Pancreas (tissue), 10 donors: Measurements from ENCODE around the gene CD58. TPM values are rescaled to one million over a fixed set of nuclear protein-coding genes. Genes with fewer than 3 reads are reported as not detected.
"Not testable (repeated sequence)": the region's sequence is repeated elsewhere in the genome, so short reads cannot be mapped to it uniquely, and the experiment has no call there.

ENCODE experiments used
- ATAC-seq, 4 donors: fragments of 200-7000 bp; cut with Tn5 transposase; one replicate each; pipeline versions ENCODE4 v1.8.0 to v1.9.1; 2020; ENCODE audit warnings: mild to moderate bottlenecking in 4 of 4, moderate library complexity in 4 of 4
- DNase-seq, 6 donors: peaks; one replicate each; pipeline ENCODE4 v3.0.0-alpha.2; 2020
- FAIRE-seq: peaks from 2 replicates; lab custom pipeline; 2012; peaks lifted over from hg19 to GRCh38; lab: Jason Lieb, UNC
- H3K27ac ChIP-seq, 4 donors: fragments of 200-600 bp; sonication (generic); 1 replicate in 3 of 4; 2 replicates in 1 of 4; pipeline versions ENCODE4 v1.5.0 to v1.8.0; 2020
- H3K27me3 ChIP-seq, 4 donors: fragments of 200-600 bp; one replicate each; pipeline ENCODE4 v1.8.0; 2021
- H3K36me3 ChIP-seq, 3 donors: fragments of 200-600 bp; sonication (generic) in 1 of 3; one replicate each; pipeline versions ENCODE4 v1.5.0 to v1.8.0; 2020 to 2021
- H3K4me1 ChIP-seq, 3 donors: fragments of 200-600 bp; one replicate each; pipeline ENCODE4 v1.8.0; 2021
- H3K4me3 ChIP-seq, 4 donors: fragments of 200-600 bp; sonication (generic) in 2 of 4; one replicate each; pipeline versions ENCODE4 v1.5.0 to v1.8.0; 2020 to 2021
- H3K9me3 ChIP-seq, 4 donors: fragments of 200-600 bp; one replicate each; pipeline ENCODE4 v1.8.0; 2021
- WGBS, 2 donors: extraction: QIAGEN DNeasy Blood & Tissue Kit; methylation state at CpG; one replicate each; pipeline ENCODE4 v1.1.7; 2013; 5-methylcytosine and 5-hydroxymethylcytosine counted together
- intact Hi-C, 3 donors: fragments of 100-400 bp; cut with DNase I; formaldehyde crosslinking; loops; one replicate each; pipeline versions ENCODE4 v1.11.1 to v1.14.2; 2022
- polyA plus RNA-seq, 2 donors: library from polyadenylated mRNA; stranded (reverse); fragments of 200-250 nt; gene quantifications; one replicate each; pipeline ENCODE4 v1.2.3, GENCODE V29; 2013
- total RNA-seq, 6 donors: library from RNA; stranded (reverse); fragmentation: NEBNext Ultra II Directional in 4 of 6; extraction: Animal tissue kit (Norgen Biotek cat#: 25700) in 4 of 6; gene quantifications; one replicate each; pipeline versions ENCODE4 v1.2.1 to v1.2.4, GENCODE V29; 2021 to 2023
- TF ChIP-seq, protein P1 (sequence below), 4 donors: fragments of 200-600 bp; sonication (generic) in 3 of 4; IDR thresholded peaks; one replicate each; pipeline versions ENCODE4 v1.5.0 to v1.8.0; 2021; ENCODE audit warnings: antibody characterized with exemption in 4 of 4
- donor health status: healthy with polysubstance abuse.
- donor health status: DM: no; HTN: no; CAD: no; lungs with moderate emphysema.
- donor health status: DM: no; HTN: no; CAD: no.
- donor health status: control.
- donor health status: control.
- donor health status: Bipolar disorder and iron deficiency.
- donor health status: DM: yes; HTN: yes; CAD: no.
- donor health status: DM: no; HTN: no; CAD: no.
- donor health status: DM: no; HTN: no; CAD: no.
- donor health status: DM: yes; HTN: yes; CAD: no.

The CD58 gene
- 1 to 10 TPM; 1.7 to 9.1 (median 3.1) TPM for total RNA-seq
- 1 to 10 TPM; 5.7 to 7.3 TPM for polyA plus RNA-seq

DNA sequence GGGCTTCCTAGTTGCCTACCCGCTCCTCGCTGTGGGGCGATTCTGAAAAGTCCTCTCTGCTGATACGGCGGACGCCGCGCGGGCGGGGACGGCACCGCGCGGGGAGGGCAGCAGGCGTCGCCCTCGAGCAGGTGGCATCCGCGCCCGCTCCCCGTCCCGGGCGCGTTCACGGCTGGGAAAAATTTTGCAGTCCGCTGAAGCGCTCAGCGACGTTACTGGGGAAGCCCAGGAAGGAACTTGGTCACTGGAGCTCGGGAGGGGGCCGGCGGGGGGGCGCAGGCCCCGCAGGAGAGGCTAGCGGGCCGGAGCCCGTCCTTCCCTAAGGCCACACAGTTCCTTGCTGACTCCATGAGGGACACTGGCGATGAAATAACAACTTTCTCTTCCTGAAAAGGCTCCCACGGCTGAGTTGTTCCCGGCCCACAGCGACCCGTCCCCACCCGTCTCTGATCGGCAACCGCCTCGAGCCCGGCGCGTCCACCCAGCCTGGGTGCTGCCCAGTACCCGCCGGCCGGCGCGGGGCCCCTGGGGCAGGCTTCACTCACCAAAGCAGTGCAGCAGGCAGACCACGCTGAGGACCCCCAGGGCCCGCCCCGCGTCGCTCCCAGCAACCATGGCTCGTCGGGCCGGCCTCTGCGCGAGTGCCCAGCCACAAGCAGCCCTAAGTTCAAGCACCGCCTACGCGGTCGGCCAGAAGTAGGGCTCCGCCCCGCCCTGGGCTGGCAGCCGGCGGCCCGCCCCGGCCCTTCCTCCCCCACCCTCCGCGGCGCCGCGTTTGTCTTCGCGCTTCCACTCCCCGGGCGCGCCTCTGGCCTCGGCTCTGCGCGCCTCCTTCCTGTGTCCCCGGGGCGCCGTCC lies at the start of gene CD58:
Gene CD58 (minus strand): TSS at position 669 of the 857 bp plus-strand sequence. CDS start 54 bp downstream, at position 615.
- H3K4me3 ChIP-seq = peak within 1 kb of the TSS; percentile 60 to 90 (median 73)
- peaks cover 0 to 14% (median 3%) of the 10 kb centered on the region in 4 donors for H3K27me3 ChIP-seq
- WGBS, 2 donors = 1% methylated on average over 76 to 90 of the region's 90 CpGs
- ATAC-seq (peak; percentile 89 to 94 (median 90)), DNase-seq (peak; percentile 75 to 91 (median 84)), FAIRE-seq (no peak)
- H3K36me3 ChIP-seq = no peaks in the 10 kb centered on the region
- H3K27ac ChIP-seq = peak within 1 kb of the TSS; percentile 86 to 94 (median 92)
- H3K9me3 ChIP-seq = no peaks in the 10 kb centered on the region
- intact Hi-C loops = no loop called here
- TF ChIP-seq, protein P1, sequence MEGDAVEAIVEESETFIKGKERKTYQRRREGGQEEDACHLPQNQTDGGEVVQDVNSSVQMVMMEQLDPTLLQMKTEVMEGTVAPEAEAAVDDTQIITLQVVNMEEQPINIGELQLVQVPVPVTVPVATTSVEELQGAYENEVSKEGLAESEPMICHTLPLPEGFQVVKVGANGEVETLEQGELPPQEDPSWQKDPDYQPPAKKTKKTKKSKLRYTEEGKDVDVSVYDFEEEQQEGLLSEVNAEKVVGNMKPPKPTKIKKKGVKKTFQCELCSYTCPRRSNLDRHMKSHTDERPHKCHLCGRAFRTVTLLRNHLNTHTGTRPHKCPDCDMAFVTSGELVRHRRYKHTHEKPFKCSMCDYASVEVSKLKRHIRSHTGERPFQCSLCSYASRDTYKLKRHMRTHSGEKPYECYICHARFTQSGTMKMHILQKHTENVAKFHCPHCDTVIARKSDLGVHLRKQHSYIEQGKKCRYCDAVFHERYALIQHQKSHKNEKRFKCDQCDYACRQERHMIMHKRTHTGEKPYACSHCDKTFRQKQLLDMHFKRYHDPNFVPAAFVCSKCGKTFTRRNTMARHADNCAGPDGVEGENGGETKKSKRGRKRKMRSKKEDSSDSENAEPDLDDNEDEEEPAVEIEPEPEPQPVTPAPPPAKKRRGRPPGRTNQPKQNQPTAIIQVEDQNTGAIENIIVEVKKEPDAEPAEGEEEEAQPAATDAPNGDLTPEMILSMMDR (IDR thresholded peaks at IDR 0.05) = peak; percentile 47 to 71 (median 60)
- no peaks in the 10 kb centered on the region for H3K4me1 ChIP-seq

- H3K4me3 ChIP-seq, DNase-seq, ATAC-seq, H3K9me3 ChIP-seq, H3K36me3 ChIP-seq, FAIRE-seq, H3K4me1 ChIP-seq, H3K27me3 ChIP-seq, intact Hi-C loops, H3K27ac ChIP-seq: not testable (repeated sequence)
- WGBS, 2 donors = 94 to 100% methylated on average over 3 of the region's 3 CpGs
These were observed 49.6 kb upstream of the CD58 start for GRCh38 chr1:116620392-116620791.

DNA sequence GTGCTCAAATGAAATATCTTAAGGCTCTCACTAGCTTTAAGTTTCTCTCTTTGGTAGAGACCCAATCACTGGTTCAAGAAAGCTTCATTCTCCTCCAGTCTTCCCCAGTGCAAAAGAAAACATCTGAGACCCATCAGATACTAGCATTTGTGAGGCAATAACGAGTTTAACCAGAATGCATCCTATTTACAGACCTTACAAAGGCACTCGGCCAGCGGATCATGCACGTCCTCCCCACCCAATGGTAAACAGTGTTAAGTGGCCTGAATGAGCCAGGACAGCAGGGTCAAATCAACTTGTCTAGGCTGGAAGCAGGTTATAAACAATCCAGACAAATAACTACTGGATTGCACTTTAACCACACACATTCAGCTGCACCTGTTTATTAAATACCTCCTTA lies 48.3 kb upstream of the CD58 start:
- intact Hi-C loops, H3K4me3 ChIP-seq, H3K27me3 ChIP-seq, H3K27ac ChIP-seq, ATAC-seq, H3K4me1 ChIP-seq, FAIRE-seq, H3K36me3 ChIP-seq, DNase-seq, H3K9me3 ChIP-seq: not testable (repeated sequence)
- WGBS, 2 donors = 26 to 35% methylated on average over 4 of the region's 4 CpGs

DNA sequence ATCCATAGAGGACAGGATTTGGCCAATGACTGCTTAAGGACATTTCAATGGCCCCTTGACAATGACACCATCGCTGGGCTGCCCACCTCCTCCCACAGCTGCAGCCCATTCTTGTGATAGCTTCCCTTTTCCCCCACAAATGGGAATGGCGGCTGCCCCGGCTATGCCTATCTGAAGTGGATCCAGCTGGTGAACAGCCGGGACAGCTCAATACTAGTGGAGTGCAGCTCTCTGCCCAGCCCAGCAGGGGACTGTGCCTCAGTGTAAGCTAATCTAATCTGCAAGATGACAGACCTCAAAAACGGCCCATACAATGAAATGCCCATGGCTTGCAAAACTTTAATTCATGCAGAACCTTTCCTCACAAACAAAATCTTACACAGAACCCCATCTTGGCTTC lies 47.0 kb upstream of the CD58 start:
- ATAC-seq, intact Hi-C loops, H3K9me3 ChIP-seq, FAIRE-seq, DNase-seq, H3K27ac ChIP-seq, H3K4me3 ChIP-seq, H3K27me3 ChIP-seq, H3K36me3 ChIP-seq, H3K4me1 ChIP-seq: not testable (repeated sequence)
- WGBS, 2 donors = 45 to 46% methylated on average over 5 of the region's 5 CpGs

DNA sequence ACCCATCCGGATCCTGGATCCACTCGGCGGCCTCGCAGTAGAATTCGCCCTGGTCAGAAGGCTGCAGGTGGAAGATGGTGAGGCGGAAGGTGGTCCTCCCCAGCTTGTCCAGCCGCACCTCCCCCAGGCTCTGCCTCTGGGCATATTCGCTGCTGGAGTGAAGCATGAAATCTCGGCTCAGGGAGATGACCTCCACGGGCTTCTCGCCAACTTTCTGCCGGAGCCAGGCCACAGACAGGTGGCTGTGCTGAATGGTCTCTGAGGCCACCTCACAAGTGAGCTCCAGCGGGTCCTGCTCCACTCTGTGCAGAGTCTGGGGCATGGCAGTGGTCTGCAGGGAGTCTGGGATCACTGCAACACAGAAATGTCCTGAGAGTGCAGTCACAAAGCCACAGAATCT lies 43.0 kb upstream of the CD58 start:
- 82 to 87% methylated on average over 13 of the region's 13 CpGs for WGBS, 2 donors
- H3K27me3 ChIP-seq, H3K9me3 ChIP-seq, intact Hi-C loops, H3K36me3 ChIP-seq, FAIRE-seq, H3K4me1 ChIP-seq, H3K27ac ChIP-seq, H3K4me3 ChIP-seq, ATAC-seq, DNase-seq: not testable (repeated sequence)

- H3K4me1 ChIP-seq, H3K27me3 ChIP-seq, H3K27ac ChIP-seq, H3K9me3 ChIP-seq, H3K4me3 ChIP-seq, FAIRE-seq, H3K36me3 ChIP-seq, ATAC-seq, DNase-seq, intact Hi-C loops: not testable (repeated sequence)
- WGBS, 2 donors = 83 to 88% methylated on average over 6 of the region's 6 CpGs
These were observed 39.1 kb upstream of the CD58 start for GRCh38 chr1:116609801-116610371.

- H3K4me3 ChIP-seq, FAIRE-seq, H3K27ac ChIP-seq, intact Hi-C loops, H3K4me1 ChIP-seq, DNase-seq, H3K27me3 ChIP-seq, H3K36me3 ChIP-seq, ATAC-seq, H3K9me3 ChIP-seq: not testable (repeated sequence)
- WGBS, 2 donors = 75 to 83% methylated on average over 2 of the region's 2 CpGs
These were observed 38.0 kb upstream of the CD58 start for GRCh38 chr1:116608841-116609240.

GRCh38 chr1:116608151-116608550 lies 37.3 kb upstream of the CD58 start:
- H3K36me3 ChIP-seq, DNase-seq, H3K9me3 ChIP-seq, intact Hi-C loops, ATAC-seq, H3K27me3 ChIP-seq, H3K27ac ChIP-seq, FAIRE-seq, H3K4me3 ChIP-seq, H3K4me1 ChIP-seq: not testable (repeated sequence)
- WGBS, 2 donors = 78 to 81% methylated on average over 8 to 12 of the region's 12 CpGs

DNA sequence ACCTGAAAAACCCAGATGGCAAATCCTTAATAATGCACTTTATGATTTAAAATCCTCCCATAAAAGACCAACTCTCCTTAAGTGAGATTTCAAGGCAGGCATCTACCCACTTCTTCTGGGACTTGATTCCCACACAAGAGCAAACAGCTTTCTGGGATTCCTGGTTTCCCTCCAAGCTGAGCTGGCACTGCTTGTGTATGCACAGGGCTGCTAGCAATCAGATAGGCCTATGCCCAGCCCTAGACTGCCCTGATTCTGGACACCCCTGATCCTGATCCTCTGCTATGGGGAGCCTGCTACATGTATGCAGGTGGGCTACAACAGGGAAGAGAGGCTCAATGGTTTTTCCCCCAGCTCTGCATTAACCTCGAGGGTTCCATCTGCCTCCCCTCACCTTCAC lies 36.6 kb upstream of the CD58 start:
- WGBS, 2 donors = 48 to 86% methylated on average over 1 of the region's 1 CpG

DNA sequence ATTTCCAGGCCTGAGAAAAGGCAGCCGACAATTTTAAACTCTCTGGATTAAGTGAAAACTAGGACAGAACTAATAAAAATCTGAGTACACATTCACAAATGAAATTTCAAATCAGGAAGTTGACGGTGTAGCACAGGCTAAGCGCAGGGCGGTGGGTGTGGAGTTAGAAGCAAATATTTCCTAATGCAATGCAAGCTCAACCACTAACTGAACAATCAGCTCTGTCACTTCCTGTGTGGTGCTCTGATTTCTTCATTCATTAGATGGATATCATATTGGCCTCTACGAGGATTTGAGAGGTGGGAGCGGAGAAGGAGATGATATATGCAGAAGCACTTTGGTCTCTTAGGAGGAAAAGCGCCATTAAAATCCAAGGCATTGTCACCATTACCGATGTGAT lies 35.2 kb upstream of the CD58 start:
- FAIRE-seq, DNase-seq, H3K4me1 ChIP-seq, H3K9me3 ChIP-seq, intact Hi-C loops, H3K36me3 ChIP-seq, H3K27ac ChIP-seq, H3K27me3 ChIP-seq, H3K4me3 ChIP-seq: not testable (repeated sequence)
- ATAC-seq = peak in 3 of 4 donors; percentile 54 to 67 (median 57)
- 87 to 92% methylated on average over 6 to 7 of the region's 8 CpGs for WGBS, 2 donors

More for the DNA sequence above, 36.6 kb upstream of the CD58 start:
- H3K27ac ChIP-seq, H3K4me1 ChIP-seq, DNase-seq, H3K36me3 ChIP-seq, H3K4me3 ChIP-seq, intact Hi-C loops, FAIRE-seq, H3K9me3 ChIP-seq, H3K27me3 ChIP-seq: not testable (repeated sequence)
- peak; percentile 38 to 85 (median 69) for ATAC-seq
